Transverse colon (tissue), 4 donors: ENCODE data around the gene EMILIN2.

ENCODE experiments used
- EP300 ChIP-seq: sonication (generic); formaldehyde crosslinking; IDR thresholded peaks from one replicate; pipeline ENCODE4 v1.6.1; 2017; ENCODE audit warnings: antibody characterized with exemption, low read depth
- POLR2A ChIP-seq: fragments of 450-650 bp; IDR thresholded peaks from one replicate; pipeline ENCODE4 v1.6.1; 2016; ENCODE audit warnings: antibody characterized with exemption, mild to moderate bottlenecking, moderate library complexity
- POLR2AphosphoS5 ChIP-seq, 3 donors: sonication (generic); formaldehyde crosslinking; IDR thresholded peaks; one replicate each; pipeline ENCODE4 v1.6.1; 2016; ENCODE audit warnings: antibody characterized with exemption in 3 of 3
- TF ChIP-seq, protein P1 (sequence below), 5 experiments: fragments of 200-600 bp in 3 of 5; fragments of 450-650 bp in 2 of 5; sonication (generic) in 3 of 5; IDR thresholded peaks; 1 replicate in 2 of 5; 2 replicates in 3 of 5; pipeline ENCODE4 v1.5.1; 2016 to 2017; ENCODE audit warnings: antibody characterized with exemption in 5 of 5, inconsistent platforms in 3 of 5, mild to moderate bottlenecking in 2 of 5, moderate library complexity in 1 of 5

DNA sequence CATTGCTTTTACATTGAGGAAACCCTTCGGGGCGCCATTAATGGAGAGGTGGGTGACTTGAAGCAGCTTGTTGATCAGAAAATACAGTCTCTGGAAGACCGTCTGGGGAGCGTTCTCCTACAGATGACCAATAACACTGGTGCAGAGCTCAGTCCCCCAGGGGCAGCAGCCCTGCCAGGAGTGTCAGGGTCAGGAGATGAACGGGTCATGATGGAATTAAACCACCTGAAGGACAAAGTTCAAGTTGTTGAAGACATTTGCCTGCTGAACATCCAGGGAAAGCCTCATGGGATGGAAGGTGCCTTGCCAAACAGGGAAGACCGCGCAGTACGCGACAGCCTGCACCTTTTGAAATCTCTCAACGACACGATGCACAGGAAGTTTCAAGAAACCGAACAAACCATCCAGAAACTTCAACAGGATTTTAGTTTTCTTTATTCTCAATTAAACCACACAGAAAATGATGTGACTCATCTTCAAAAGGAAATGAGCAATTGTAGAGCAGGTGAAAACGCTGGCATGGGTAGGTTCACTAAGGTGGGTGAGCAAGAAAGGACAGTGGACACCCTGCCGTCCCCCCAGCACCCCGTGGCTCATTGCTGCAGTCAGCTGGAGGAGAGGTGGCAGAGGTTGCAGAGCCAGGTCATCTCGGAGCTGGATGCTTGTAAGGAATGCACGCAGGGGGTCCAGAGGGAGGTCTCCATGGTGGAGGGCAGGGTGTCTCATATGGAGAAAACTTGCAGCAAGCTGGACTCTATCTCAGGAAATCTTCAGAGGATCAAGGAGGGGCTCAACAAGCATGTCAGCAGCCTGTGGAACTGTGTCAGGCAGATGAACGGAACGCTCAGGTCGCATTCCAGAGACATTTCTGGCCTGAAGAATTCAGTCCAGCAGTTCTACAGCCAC, 45.0 kb downstream of the EMILIN2 start:
- TF ChIP-seq, protein P1, sequence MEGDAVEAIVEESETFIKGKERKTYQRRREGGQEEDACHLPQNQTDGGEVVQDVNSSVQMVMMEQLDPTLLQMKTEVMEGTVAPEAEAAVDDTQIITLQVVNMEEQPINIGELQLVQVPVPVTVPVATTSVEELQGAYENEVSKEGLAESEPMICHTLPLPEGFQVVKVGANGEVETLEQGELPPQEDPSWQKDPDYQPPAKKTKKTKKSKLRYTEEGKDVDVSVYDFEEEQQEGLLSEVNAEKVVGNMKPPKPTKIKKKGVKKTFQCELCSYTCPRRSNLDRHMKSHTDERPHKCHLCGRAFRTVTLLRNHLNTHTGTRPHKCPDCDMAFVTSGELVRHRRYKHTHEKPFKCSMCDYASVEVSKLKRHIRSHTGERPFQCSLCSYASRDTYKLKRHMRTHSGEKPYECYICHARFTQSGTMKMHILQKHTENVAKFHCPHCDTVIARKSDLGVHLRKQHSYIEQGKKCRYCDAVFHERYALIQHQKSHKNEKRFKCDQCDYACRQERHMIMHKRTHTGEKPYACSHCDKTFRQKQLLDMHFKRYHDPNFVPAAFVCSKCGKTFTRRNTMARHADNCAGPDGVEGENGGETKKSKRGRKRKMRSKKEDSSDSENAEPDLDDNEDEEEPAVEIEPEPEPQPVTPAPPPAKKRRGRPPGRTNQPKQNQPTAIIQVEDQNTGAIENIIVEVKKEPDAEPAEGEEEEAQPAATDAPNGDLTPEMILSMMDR (IDR thresholded peaks at IDR 0.05) = no peak
- TF ChIP-seq POLR2AphosphoS5 (IDR thresholded peaks at IDR 0.05) (no peak), POLR2A (no peak), EP300 (no peak)
